Measurements from ENCODE around the gene TYW1.
"Not testable (repeated sequence)": the region's sequence is repeated elsewhere in the genome, so short reads cannot be mapped to it uniquely, and the experiment has no call there.

The TYW1 gene

DNA sequence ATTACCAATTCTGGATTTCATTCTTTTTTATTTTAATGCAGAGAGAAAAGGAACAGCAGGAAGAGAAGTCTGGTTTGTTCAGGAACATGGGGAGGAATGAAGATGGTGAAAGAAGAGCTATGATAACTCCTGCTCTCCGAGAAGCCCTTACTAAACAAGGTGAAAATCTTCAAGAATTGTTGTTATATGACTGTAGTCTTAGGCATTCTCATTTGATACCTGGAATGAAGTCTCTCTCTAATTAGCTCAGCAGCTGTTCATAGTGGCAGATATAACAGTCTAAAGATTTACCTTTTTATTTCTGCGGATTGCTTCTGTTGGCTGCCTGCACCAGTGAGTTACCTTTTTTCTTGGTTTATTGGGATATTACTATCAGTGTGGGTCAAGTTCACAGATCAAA lies 53.3 kb downstream of the TYW1 start:
- not testable (repeated sequence) for DNase-seq

DNA sequence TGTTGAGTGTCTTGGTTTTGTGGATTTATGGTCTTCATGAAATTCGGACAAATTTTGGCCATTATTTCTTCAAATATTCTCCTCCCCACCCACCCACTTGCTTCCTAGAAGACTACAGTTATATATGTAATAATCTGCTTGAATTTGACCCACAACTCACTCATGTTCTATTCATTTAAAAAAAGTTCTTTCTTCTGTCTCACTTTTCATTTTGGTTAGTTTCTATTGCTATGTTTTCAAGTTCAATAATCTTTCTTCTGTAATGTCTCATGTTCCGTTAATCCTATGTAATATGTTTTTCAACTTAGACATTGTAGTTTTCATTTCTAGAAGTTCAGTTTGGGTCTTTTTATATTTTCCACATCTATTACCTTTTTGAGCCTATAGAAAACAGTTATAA lies 55.5 kb downstream of the TYW1 start:
- not testable (repeated sequence) for DNase-seq

DNA sequence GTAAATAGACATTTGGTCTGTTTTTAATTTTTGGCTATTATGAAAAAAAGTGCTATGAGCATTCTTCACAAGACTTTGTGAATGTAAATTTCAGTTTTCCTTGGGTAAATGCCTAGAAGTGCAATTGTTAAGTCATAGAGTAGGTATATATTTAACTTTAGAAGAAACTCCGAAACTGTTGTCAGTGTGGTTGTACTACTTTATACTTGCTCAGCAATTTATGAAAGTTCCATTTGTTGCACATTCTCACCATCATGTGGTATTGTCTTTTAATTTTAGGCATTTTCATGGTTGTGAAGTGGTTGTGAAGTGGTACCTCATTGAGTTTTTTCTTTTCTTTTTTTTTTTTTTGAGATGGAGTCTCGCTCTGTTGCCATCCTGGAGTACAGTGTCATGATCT lies 60.0 kb downstream of the TYW1 start:
- DNase-seq, result no peak

GRCh38 chr7:67061321-67061720 lies 64.7 kb downstream of the TYW1 start:
- DNase-seq, result not testable (repeated sequence)

DNA sequence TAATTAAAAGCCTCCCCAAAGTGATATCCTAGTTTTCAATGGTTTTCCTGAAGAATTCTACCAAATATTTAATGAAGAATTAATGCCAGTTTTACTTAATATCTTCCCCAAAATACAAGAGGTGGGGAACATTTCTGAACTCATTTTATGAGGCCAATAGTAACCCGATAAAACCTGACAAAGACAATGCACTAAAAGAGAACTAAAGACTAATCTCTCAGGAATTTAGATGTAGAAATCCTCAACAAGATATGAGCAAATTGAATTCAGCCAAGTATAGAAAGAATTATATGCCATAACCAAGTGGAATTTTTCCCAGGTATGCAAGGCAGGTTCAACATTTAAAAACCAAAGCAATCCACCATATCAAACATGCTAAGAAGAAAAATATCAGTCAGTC lies 66.2 kb downstream of the TYW1 start:
- DNase-seq, result not testable (repeated sequence)

DNA sequence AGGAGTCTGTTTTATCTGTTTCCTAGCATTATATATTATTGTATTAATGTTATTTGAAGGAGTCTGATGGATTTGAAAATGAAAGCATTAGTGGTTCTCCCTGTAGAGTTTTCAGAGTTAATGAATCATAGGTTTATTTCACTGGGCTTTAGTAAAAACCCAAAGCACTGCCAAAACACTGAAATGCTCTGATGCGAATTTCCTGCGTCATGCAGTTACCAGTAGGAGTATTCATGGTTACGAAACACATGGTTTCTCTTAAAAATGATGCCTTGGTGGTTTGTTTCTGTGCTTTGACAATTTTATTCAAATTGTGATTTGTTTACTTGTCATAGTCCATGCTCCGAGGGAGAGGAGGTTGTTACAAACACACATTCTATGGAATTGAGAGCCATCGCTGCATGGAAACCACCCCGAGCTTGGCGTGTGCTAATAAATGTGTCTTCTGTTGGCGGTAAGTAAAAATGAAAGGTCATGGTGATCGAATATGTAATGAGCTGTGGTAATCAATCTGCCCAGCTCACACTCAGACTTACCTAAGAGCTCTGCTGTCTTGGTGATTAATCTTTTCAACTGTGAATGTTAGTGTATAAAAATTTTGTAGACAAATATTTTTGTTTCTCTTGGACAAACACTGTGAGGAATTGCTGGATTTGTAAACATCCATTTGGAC lies 70.5 kb downstream of the TYW1 start:
- DNase-seq, result not testable (repeated sequence)

- DNase-seq, result not testable (repeated sequence)
Observed at GRCh38 chr7:67076120-67076519, 79.5 kb downstream of the TYW1 start.

DNA sequence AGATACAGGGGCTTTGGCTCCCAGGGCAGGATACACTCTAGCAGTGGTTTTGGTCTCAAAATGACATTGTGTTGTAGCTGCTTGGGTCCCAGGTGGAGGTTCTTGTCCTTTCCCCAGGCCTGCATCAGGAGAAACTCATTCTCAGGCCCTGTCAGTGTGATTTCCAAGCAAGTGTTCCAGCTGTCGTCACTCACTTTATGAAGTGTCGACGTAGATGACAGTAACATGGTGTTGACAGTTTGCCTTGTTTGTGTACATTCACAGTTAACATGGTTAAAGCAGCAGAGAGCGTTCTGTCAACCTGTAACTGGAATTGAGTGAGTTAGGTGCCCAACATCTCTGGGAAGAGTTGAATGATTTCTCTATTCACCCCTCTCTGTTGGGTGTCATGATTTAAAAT lies 86.2 kb downstream of the TYW1 start:
- DNase-seq, result not testable (repeated sequence)

- not testable (repeated sequence) for DNase-seq
Observed at GRCh38 chr7:67089261-67089660, 92.6 kb downstream of the TYW1 start.

DNA sequence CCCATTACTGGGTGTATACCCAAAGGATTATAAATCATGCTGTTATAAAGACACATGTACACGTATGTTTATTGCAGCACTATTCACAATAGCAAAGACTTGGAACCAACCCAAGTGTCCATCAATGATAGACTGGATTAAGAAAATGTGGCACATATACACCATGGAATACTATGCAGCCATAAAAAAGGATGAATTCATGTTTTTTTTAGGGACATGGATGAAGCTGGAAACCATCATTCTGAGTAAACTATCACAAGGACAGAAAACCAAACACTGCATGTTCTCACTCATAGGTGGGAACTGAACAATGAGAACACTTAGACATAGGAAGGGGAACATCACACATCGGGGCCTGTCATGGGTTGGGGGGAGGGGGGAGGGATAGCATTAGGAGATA lies 94.4 kb downstream of the TYW1 start:
- DNase-seq, result not testable (repeated sequence)

GRCh38 chr7:67098031-67098430 lies 101.4 kb downstream of the TYW1 start:
- not testable (repeated sequence) for DNase-seq

- not testable (repeated sequence) for DNase-seq
Observed at GRCh38 chr7:67099406-67099805, 102.8 kb downstream of the TYW1 start.

GRCh38 chr7:67100038-67100437 lies 103.4 kb downstream of the TYW1 start:
- not testable (repeated sequence) for DNase-seq

- DNase-seq, result no peak
Observed at GRCh38 chr7:67100956-67101361, 104.3 kb downstream of the TYW1 start.

- not testable (repeated sequence) for DNase-seq
Observed at GRCh38 chr7:67104937-67105336, 108.3 kb downstream of the TYW1 start.

DNA sequence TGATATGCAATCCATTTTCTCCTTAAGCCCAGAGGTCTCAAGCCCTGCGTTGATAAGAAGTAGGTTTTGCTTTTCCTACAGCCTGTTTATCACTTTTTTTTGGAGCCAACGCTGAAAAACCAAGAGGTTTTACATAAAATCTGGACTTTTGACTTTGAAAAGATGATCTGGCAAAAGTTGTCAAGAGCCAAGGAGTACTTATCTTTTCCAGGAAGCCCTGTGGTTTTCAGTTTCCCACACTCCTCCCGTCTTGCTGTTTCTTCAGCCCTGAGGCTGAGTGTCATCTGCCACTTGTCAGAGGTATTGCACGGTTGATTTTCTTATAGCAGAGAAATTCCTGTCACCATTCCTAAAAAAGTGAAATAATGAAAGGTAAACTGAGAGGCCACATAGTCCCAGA lies 108.7 kb downstream of the TYW1 start:
- no peak for DNase-seq

GRCh38 chr7:67106255-67106654 lies 109.6 kb downstream of the TYW1 start:
- DNase-seq, result not testable (repeated sequence)

DNA sequence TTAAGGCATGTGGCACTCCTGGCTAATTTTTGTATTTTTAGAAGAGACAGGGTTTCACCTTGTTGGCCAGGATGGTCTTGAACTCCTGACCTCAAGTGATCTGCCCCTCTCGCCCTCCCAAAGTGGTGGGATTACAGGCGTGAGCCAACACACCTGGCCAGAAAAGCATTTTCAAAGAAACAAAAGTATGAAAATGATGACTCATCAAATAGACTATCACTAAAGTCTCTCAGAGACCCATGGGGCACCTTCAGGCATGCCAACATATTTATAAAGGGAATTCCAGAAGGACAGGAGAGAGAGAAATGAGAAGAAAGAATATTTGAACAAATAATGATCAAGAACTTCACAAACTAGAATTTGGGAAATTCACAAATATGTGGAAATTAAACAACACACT lies 114.7 kb downstream of the TYW1 start:
- DNase-seq, result not testable (repeated sequence)

- DNase-seq, result not testable (repeated sequence)
Observed at GRCh38 chr7:67114483-67115246, 118.0 kb downstream of the TYW1 start.

GRCh38 chr7:67120491-67120890 lies 123.9 kb downstream of the TYW1 start:
- DNase-seq, result not testable (repeated sequence)

GRCh38 chr7:67128257-67128656 lies 131.6 kb downstream of the TYW1 start:
- not testable (repeated sequence) for DNase-seq

- DNase-seq, result peak; percentile 60
Observed at GRCh38 chr7:67130766-67131165, 134.1 kb downstream of the TYW1 start.

GRCh38 chr7:67134912-67135311 lies 138.3 kb downstream of the TYW1 start:
- DNase-seq, result not testable (repeated sequence)
